Immature natural killer cell (primary cell): ENCODE data around the gene SUGCT. TPM values are rescaled to one million over a fixed set of nuclear protein-coding genes. Genes with fewer than 3 reads are reported as not detected.

Experiments
- DNase-seq, 3 donors: peaks; one replicate each; pipeline ENCODE4 v3.0.0; 2022; ENCODE audit warnings: mixed read lengths in 1 of 3
- H3K27ac Mint-ChIP-seq, 6 donors: one replicate each; pipeline ENCODE4 v1.8.0; 2020; ENCODE audit warnings: mixed read lengths in 6 of 6, mild to moderate bottlenecking in 5 of 6, inconsistent platforms in 4 of 6, moderate library complexity in 3 of 6
- H3K27me3 Mint-ChIP-seq, 3 donors: one replicate each; pipeline ENCODE4 v1.8.0; 2020 to 2021; ENCODE audit warnings: low read depth in 3 of 3, mild to moderate bottlenecking in 3 of 3, mixed read lengths in 3 of 3, moderate library complexity in 3 of 3, inconsistent platforms in 1 of 3
- H3K36me3 Mint-ChIP-seq, 3 donors: one replicate each; pipeline ENCODE4 v1.8.0; 2020; ENCODE audit warnings: mixed read lengths in 3 of 3, inconsistent platforms in 2 of 3, mild to moderate bottlenecking in 2 of 3
- H3K4me1 Mint-ChIP-seq, 2 donors: one replicate each; pipeline ENCODE4 v1.8.0; 2020; ENCODE audit warnings: inconsistent platforms in 2 of 2, mild to moderate bottlenecking in 2 of 2, mixed read lengths in 2 of 2, moderate library complexity in 1 of 2
- H3K4me3 Mint-ChIP-seq, 5 donors: one replicate each; pipeline ENCODE4 v1.8.0; 2020; ENCODE audit warnings: mild to moderate bottlenecking in 5 of 5, mixed read lengths in 5 of 5, inconsistent platforms in 3 of 5, moderate library complexity in 3 of 5
- H3K9me3 Mint-ChIP-seq, 6 donors: one replicate each; pipeline ENCODE4 v1.8.0; 2020; ENCODE audit warnings: mild to moderate bottlenecking in 6 of 6, mixed read lengths in 6 of 6, inconsistent platforms in 4 of 6, moderate library complexity in 3 of 6
- polyA plus RNA-seq, 3 donors: library from polyadenylated mRNA; unstranded; fragments of 300-500 nt; fragmentation: Illumina TruSeq; gene quantifications; one replicate each; pipeline ENCODE4 v1.2.3, GENCODE V29; 2021

Gene SUGCT
- polyA plus RNA-seq, 3 donors from 2014 or later = 0.28 TPM; not detected in 2

- Mint-ChIP-seq H3K4me3 (no peak overlapping the region), H3K36me3 (no peaks in the 10 kb centered on the region), H3K27ac (no peak overlapping the region), H3K27me3 (peaks cover 0 to 2% (median 0%) of the 10 kb centered on the region in 3 donors), H3K9me3 (peaks cover 0 to 20% (median 11%) of the 10 kb centered on the region in 6 donors), H3K4me1 (no peaks in the 10 kb centered on the region)
- no peak for DNase-seq
Observed at GRCh38 chr7:40437936-40438634, 303.3 kb downstream of the SUGCT start.

GRCh38 chr7:40439686-40440085 is 304.9 kb downstream of the SUGCT start:
- Mint-ChIP-seq H3K27ac (no peak overlapping the region), H3K4me1 (no peaks in the 10 kb centered on the region), H3K4me3 (no peak overlapping the region), H3K9me3 (peaks cover 0 to 22% (median 10%) of the 10 kb centered on the region in 6 donors), H3K27me3 (no peaks in the 10 kb centered on the region), H3K36me3 (no peaks in the 10 kb centered on the region)
- no peak for DNase-seq

GRCh38 chr7:40447345-40447744 is 312.5 kb downstream of the SUGCT start:
- no peaks in the 10 kb centered on the region for H3K4me1 Mint-ChIP-seq
- H3K27me3 Mint-ChIP-seq = no peaks in the 10 kb centered on the region
- peaks cover 0 to 4% (median 0%) of the 10 kb centered on the region in 3 donors for H3K36me3 Mint-ChIP-seq
- peaks cover 0 to 20% (median 4%) of the 10 kb centered on the region in 6 donors for H3K9me3 Mint-ChIP-seq
- H3K4me3 Mint-ChIP-seq = no peak overlapping the region
- H3K27ac Mint-ChIP-seq = no peak overlapping the region
- no peak for DNase-seq

GRCh38 chr7:40455485-40455884 is 320.7 kb downstream of the SUGCT start:
- Mint-ChIP-seq H3K27me3 (peaks cover 0 to 1% (median 0%) of the 10 kb centered on the region in 3 donors), H3K27ac (no peak overlapping the region), H3K4me1 (no peaks in the 10 kb centered on the region), H3K4me3 (no peak overlapping the region), H3K9me3 (peaks cover 0 to 14% (median 4%) of the 10 kb centered on the region in 6 donors), H3K36me3 (no peaks in the 10 kb centered on the region)
- DNase-seq = no peak

GRCh38 chr7:40457776-40458480 is 323.1 kb downstream of the SUGCT start:
- Mint-ChIP-seq H3K4me3 (no peak overlapping the region), H3K27me3 (peaks cover 0 to 1% (median 0%) of the 10 kb centered on the region in 3 donors), H3K4me1 (no peaks in the 10 kb centered on the region), H3K36me3 (no peaks in the 10 kb centered on the region), H3K27ac (no peak overlapping the region), H3K9me3 (peaks cover 0 to 18% (median 2%) of the 10 kb centered on the region in 6 donors)
- no peak for DNase-seq

- Mint-ChIP-seq H3K4me1 (no peaks in the 10 kb centered on the region), H3K27me3 (peaks cover 0 to 2% (median 2%) of the 10 kb centered on the region in 3 donors), H3K36me3 (no peaks in the 10 kb centered on the region), H3K9me3 (peaks cover 0 to 21% (median 4%) of the 10 kb centered on the region in 6 donors), H3K27ac (no peak overlapping the region), H3K4me3 (no peak overlapping the region)
- no peak for DNase-seq
Observed at GRCh38 chr7:40463446-40463845, 328.6 kb downstream of the SUGCT start.

GRCh38 chr7:40468891-40469864 is 334.4 kb downstream of the SUGCT start:
- DNase-seq = no peak
- Mint-ChIP-seq H3K9me3 (peaks cover 0 to 8% (median under 1%) of the 10 kb centered on the region in 6 donors), H3K36me3 (no peaks in the 10 kb centered on the region), H3K27ac (no peak overlapping the region), H3K27me3 (peaks cover 0 to 2% (median 2%) of the 10 kb centered on the region in 3 donors), H3K4me3 (no peak overlapping the region), H3K4me1 (no peaks in the 10 kb centered on the region)

- Mint-ChIP-seq H3K27me3 (peaks cover 0 to 2% (median 2%) of the 10 kb centered on the region in 3 donors), H3K4me3 (no peak overlapping the region), H3K36me3 (no peaks in the 10 kb centered on the region), H3K27ac (no peak overlapping the region), H3K4me1 (no peaks in the 10 kb centered on the region), H3K9me3 (peaks cover 0 to 7% (median under 1%) of the 10 kb centered on the region in 6 donors)
- DNase-seq = no peak
Observed at GRCh38 chr7:40470091-40470592, 335.3 kb downstream of the SUGCT start.

GRCh38 chr7:40470817-40471216 is 336.0 kb downstream of the SUGCT start:
- no peak overlapping the region for H3K27ac Mint-ChIP-seq
- peaks cover 0 to 7% (median under 1%) of the 10 kb centered on the region in 6 donors for H3K9me3 Mint-ChIP-seq
- DNase-seq = no peak
- H3K4me3 Mint-ChIP-seq = no peak overlapping the region
- no peaks in the 10 kb centered on the region for H3K36me3 Mint-ChIP-seq
- H3K27me3 Mint-ChIP-seq = peaks cover 0 to 2% (median 0%) of the 10 kb centered on the region in 3 donors
- H3K4me1 Mint-ChIP-seq = no peaks in the 10 kb centered on the region

GRCh38 chr7:40471891-40472290 is 337.1 kb downstream of the SUGCT start:
- no peak for DNase-seq
- H3K27ac Mint-ChIP-seq = no peak overlapping the region
- no peaks in the 10 kb centered on the region for H3K27me3 Mint-ChIP-seq
- H3K4me1 Mint-ChIP-seq = no peaks in the 10 kb centered on the region
- peaks cover 0 to 7% (median 0%) of the 10 kb centered on the region in 6 donors for H3K9me3 Mint-ChIP-seq
- H3K4me3 Mint-ChIP-seq = no peak overlapping the region
- H3K36me3 Mint-ChIP-seq = no peaks in the 10 kb centered on the region

GRCh38 chr7:40474790-40475680 is 340.2 kb downstream of the SUGCT start:
- Mint-ChIP-seq H3K4me1 (no peaks in the 10 kb centered on the region), H3K4me3 (no peak overlapping the region), H3K9me3 (peaks cover 0 to 12% (median under 1%) of the 10 kb centered on the region in 6 donors), H3K36me3 (no peaks in the 10 kb centered on the region), H3K27ac (no peak overlapping the region), H3K27me3 (no peaks in the 10 kb centered on the region)
- no peak for DNase-seq

GRCh38 chr7:40475681-40475982 is 340.8 kb downstream of the SUGCT start:
- Mint-ChIP-seq H3K27ac (no peak overlapping the region), H3K4me1 (no peaks in the 10 kb centered on the region), H3K36me3 (no peaks in the 10 kb centered on the region), H3K4me3 (no peak overlapping the region), H3K27me3 (no peaks in the 10 kb centered on the region), H3K9me3 (peaks cover 0 to 7% (median 0%) of the 10 kb centered on the region in 6 donors)
- DNase-seq = no peak

- peaks cover 0 to 1% (median 0%) of the 10 kb centered on the region in 3 donors for H3K27me3 Mint-ChIP-seq
- no peaks in the 10 kb centered on the region for H3K36me3 Mint-ChIP-seq
- no peaks in the 10 kb centered on the region for H3K4me1 Mint-ChIP-seq
- DNase-seq = no peak
- no peak overlapping the region for H3K4me3 Mint-ChIP-seq
- peaks cover 0 to 5% (median 0%) of the 10 kb centered on the region in 6 donors for H3K9me3 Mint-ChIP-seq
- no peak overlapping the region for H3K27ac Mint-ChIP-seq
Observed at GRCh38 chr7:40477094-40477493, 342.3 kb downstream of the SUGCT start.
